Naive thymus-derived CD4-positive, alpha-beta T cell (primary cell): ENCODE data around the gene TTC39A. TPM values are rescaled to one million over a fixed set of nuclear protein-coding genes. Genes with fewer than 3 reads are reported as not detected.

Experiments
- ATAC-seq: fragments of 150-1000 bp; cut with Tn5 transposase; 2 replicates; pipeline ENCODE4 v1.10.0; 2021; ENCODE audit warnings: mild to moderate bottlenecking, moderate library complexity
- CTCF ChIA-PET: fragments of 350-600 bp; sonication (Branson Sonifier 250); formaldehyde crosslinking; loops from one replicate; lab custom pipeline; 2021; ENCODE audit warnings: antibody characterized with exemption; lab: Charles Lee
- POLR2A ChIA-PET: fragments of 350-600 bp; sonication (Branson Sonifier 250); formaldehyde crosslinking; loops from one replicate; lab custom pipeline; 2021; ENCODE audit warnings: antibody characterized with exemption, inconsistent platforms; lab: Charles Lee
- DNase-seq, 9 donors: peaks; one replicate each; pipeline versions ENCODE4 v3.0.0 to v3.0.0-alpha.2; 2020 to 2022; ENCODE audit warnings: mixed read lengths in 1 of 9
- H3K27ac ChIP-seq: one replicate; pipeline ENCODE4 v1.7.0; 2013; ENCODE audit warnings: mild to moderate bottlenecking, low read depth, low read length, moderate library complexity
- H3K27me3 ChIP-seq, 2 donors: one replicate each; pipeline ENCODE4 v1.7.0; 2013; ENCODE audit warnings: low read length in 2 of 2, mild to moderate bottlenecking in 2 of 2, moderate library complexity in 2 of 2; ENCODE audit not compliant: control insufficient read depth in 2 of 2, insufficient read depth in 2 of 2
- H3K36me3 ChIP-seq, 3 experiments: 1 replicate in 2 of 3; 2 replicates in 1 of 3; pipeline ENCODE4 v1.7.0; 2013; ENCODE audit warnings: low read length in 3 of 3, mild to moderate bottlenecking in 3 of 3, moderate library complexity in 1 of 3; ENCODE audit not compliant: insufficient read depth in 3 of 3, control insufficient read depth in 2 of 3
- H3K4me1 ChIP-seq, 2 donors: one replicate each; pipeline ENCODE4 v1.7.0; 2013; ENCODE audit warnings: low read length in 2 of 2, mild to moderate bottlenecking in 2 of 2, moderate library complexity in 1 of 2; ENCODE audit not compliant: control insufficient read depth in 2 of 2, insufficient read depth in 2 of 2
- H3K4me3 ChIP-seq: 2 replicates; pipeline ENCODE4 v1.7.0; 2013; ENCODE audit warnings: mild to moderate bottlenecking, low read length
- H3K9me3 ChIP-seq, 3 experiments: 1 replicate in 2 of 3; 2 replicates in 1 of 3; pipeline ENCODE4 v1.7.0; 2013; ENCODE audit warnings: low read length in 3 of 3; ENCODE audit not compliant: control insufficient read depth in 2 of 3
- H3K27ac Mint-ChIP-seq, 9 donors: one replicate each; pipeline ENCODE4 v1.8.0; 2020 to 2022; ENCODE audit warnings: mixed read lengths in 9 of 9, mild to moderate bottlenecking in 8 of 9, moderate library complexity in 5 of 9, inconsistent platforms in 2 of 9
- H3K27me3 Mint-ChIP-seq, 5 donors: one replicate each; pipeline ENCODE4 v1.8.0; 2021 to 2022; ENCODE audit warnings: mixed read lengths in 5 of 5, mild to moderate bottlenecking in 1 of 5
- H3K36me3 Mint-ChIP-seq, 5 donors: one replicate each; pipeline ENCODE4 v1.8.0; 2020 to 2022; ENCODE audit warnings: mixed read lengths in 5 of 5, mild to moderate bottlenecking in 3 of 5, inconsistent platforms in 1 of 5
- H3K4me1 Mint-ChIP-seq, 7 donors: one replicate each; pipeline ENCODE4 v1.8.0; 2020 to 2022; ENCODE audit warnings: mixed read lengths in 7 of 7, mild to moderate bottlenecking in 3 of 7, inconsistent platforms in 1 of 7
- H3K4me3 Mint-ChIP-seq, 10 donors: one replicate each; pipeline ENCODE4 v1.8.0; 2020 to 2022; ENCODE audit warnings: mild to moderate bottlenecking in 10 of 10, mixed read lengths in 10 of 10, moderate library complexity in 6 of 10, inconsistent platforms in 2 of 10
- H3K9me3 Mint-ChIP-seq, 11 donors: one replicate each; pipeline ENCODE4 v1.8.0; 2020 to 2022; ENCODE audit warnings: mixed read lengths in 11 of 11, mild to moderate bottlenecking in 4 of 11, inconsistent platforms in 1 of 11, moderate library complexity in 1 of 11
- intact Hi-C, 2 donors: fragments of 100-400 bp; cut with micrococcal nuclease; formaldehyde crosslinking; loops; one replicate each; pipeline ENCODE4 v1.15.1; 2023
- polyA plus RNA-seq, 2 donors: library from polyadenylated mRNA; unstranded; fragments of 300-500 nt; fragmentation: Illumina TruSeq; gene quantifications; one replicate each; pipeline ENCODE4 v1.2.3, GENCODE V29; 2021
- total RNA-seq, 6 experiments: library from RNA in 5 of 6; stranded (reverse) in 5 of 6; gene quantifications; 1 replicate in 5 of 6; 2 replicates in 1 of 6; pipeline ENCODE4 v1.2.3 and lab custom pipeline; 2021 to 2026

The TTC39A gene
- total and polyA plus RNA-seq, 7 experiments from 2014 or later, result 0.16 TPM; not detected in 6

DNA sequence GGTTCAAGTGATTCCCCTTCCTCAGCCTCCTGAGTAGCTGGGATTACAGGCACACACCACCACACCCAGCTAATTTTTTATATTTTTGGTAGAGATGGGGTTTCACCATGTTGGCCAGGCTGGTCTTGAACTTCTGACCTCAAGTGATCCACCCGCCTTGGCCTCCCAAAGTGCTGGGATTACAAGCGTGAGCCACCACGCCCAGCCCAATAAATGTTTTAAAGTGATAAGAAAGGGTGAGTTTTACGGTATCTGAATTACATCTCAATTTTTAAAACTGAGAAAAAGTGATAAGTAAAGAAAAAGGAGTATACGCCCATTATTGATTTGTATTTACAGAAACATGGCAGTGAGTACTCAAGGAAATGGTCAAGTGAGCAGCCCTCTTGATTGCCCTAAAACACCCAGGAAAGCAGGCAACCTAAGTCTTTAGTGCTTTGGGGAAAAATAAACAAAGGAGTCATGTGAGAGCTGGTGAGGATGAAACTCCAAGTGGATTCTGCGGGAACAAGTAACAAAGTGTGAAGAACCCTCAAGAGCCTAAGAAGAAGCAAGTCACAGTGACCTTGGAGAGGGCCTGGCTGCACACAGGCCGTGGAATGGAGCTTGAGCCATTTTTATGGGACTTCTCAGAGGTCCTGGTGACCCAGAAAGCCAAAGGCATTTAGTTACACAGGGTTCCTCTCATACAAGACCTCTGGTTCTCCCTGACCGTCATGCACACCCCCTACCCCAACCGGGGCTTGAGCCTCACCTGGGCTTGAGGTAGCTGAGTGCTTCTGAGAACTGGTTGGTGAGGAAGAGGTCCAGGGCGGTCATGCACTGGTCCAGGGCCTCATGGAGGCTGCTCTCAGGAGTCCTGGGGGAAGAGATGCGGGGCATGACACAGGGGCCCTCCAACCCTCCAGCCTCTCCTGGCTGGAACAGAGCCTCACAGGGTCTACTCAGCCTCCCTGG, 9.1 kb downstream of the TTC39A start:
- no peak for DNase-seq
- no peaks in the 10 kb centered on the region for H3K27me3 ChIP-seq
- Mint-ChIP-seq H3K4me3 (no peak overlapping the region), H3K4me1 (no peaks in the 10 kb centered on the region), H3K9me3 (no peaks in the 10 kb centered on the region), H3K36me3 (no peaks in the 10 kb centered on the region), H3K27ac (no peak overlapping the region), H3K27me3 (peaks cover 0 to 17% (median 0%) of the 10 kb centered on the region in 5 donors)
- no peaks in the 10 kb centered on the region for H3K9me3 ChIP-seq
- H3K36me3 ChIP-seq, result no peaks in the 10 kb centered on the region
- ChIA-PET POLR2A (interaction anchor here (0.6 kb wide), 1 partner anchor 1621 kb away, joined by 5 read pairs; no protein-coding TSS in a partner anchor), CTCF (no interaction called here)
- intact Hi-C loops, result no loop called here
- no peaks in the 10 kb centered on the region for H3K4me1 ChIP-seq
- no peak for ATAC-seq
- no peak overlapping the region for H3K27ac ChIP-seq
- H3K4me3 ChIP-seq, result no peak overlapping the region

DNA sequence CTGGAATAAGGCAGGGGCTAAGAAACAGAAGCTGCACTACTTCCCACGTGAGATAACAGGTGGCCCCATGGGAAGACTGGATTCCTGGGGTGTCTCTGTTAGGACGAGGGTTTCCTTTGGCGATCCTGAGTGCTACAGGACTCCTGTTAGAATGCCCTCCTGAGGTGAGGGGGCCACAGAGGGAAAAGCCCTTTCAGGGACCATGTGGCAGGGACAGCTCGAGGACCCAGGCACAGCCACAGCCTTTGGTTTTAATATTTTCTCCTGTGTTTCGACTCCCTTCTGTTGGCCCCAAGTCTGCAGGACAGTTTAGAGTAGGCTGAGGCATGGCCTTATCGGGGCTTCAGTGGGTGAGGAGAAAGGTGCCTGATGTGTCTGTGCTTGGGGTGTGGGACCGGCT, 12.6 kb downstream of the TTC39A start:
- intact Hi-C loops, result no loop called here
- Histone ChIP-seq H3K27me3 (no peaks in the 10 kb centered on the region), H3K27ac (no peak overlapping the region), H3K9me3 (no peaks in the 10 kb centered on the region), H3K36me3 (no peaks in the 10 kb centered on the region), H3K4me3 (no peak overlapping the region), H3K4me1 (no peaks in the 10 kb centered on the region)
- no peaks in the 10 kb centered on the region for H3K36me3 Mint-ChIP-seq
- no peak for DNase-seq
- CTCF ChIA-PET, result no interaction called here
- no peak for ATAC-seq
- H3K27me3 Mint-ChIP-seq, result peaks cover 0 to 6% (median 0%) of the 10 kb centered on the region in 5 donors
- peaks cover 0 to 12% (median 3%) of the 10 kb centered on the region in 7 donors for H3K4me1 Mint-ChIP-seq
- H3K9me3 Mint-ChIP-seq, result no peaks in the 10 kb centered on the region
- POLR2A ChIA-PET, result no interaction called here
- no peak overlapping the region for H3K27ac Mint-ChIP-seq
- no peak overlapping the region for H3K4me3 Mint-ChIP-seq

DNA sequence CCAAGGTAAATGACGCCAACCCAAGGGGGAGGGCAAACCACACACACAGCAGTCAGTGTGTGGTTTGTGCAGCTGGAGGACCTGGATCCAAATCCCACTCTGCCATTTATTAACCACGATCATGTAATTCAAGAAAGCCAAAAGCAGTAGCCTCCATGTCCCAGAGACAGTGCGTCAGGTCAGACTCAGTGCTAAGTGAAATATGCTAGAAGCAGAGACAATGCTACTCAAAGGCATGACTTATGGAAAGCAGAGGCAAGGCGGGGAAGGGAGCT, 13.6 kb downstream of the TTC39A start:
- Histone ChIP-seq H3K9me3 (no peaks in the 10 kb centered on the region), H3K27ac (no peak overlapping the region), H3K4me3 (no peak overlapping the region), H3K27me3 (no peaks in the 10 kb centered on the region), H3K36me3 (no peaks in the 10 kb centered on the region), H3K4me1 (no peaks in the 10 kb centered on the region)
- no peak overlapping the region for H3K4me3 Mint-ChIP-seq
- no peak overlapping the region for H3K27ac Mint-ChIP-seq
- DNase-seq (no peak), ATAC-seq (no peak)
- peaks cover 0 to 12% (median 3%) of the 10 kb centered on the region in 7 donors for H3K4me1 Mint-ChIP-seq
- POLR2A ChIA-PET, result no interaction called here
- CTCF ChIA-PET, result no interaction called here
- intact Hi-C loops, result no loop called here
- peaks cover 0 to 5% (median 0%) of the 10 kb centered on the region in 5 donors for H3K27me3 Mint-ChIP-seq
- no peaks in the 10 kb centered on the region for H3K36me3 Mint-ChIP-seq
- H3K9me3 Mint-ChIP-seq, result no peaks in the 10 kb centered on the region

DNA sequence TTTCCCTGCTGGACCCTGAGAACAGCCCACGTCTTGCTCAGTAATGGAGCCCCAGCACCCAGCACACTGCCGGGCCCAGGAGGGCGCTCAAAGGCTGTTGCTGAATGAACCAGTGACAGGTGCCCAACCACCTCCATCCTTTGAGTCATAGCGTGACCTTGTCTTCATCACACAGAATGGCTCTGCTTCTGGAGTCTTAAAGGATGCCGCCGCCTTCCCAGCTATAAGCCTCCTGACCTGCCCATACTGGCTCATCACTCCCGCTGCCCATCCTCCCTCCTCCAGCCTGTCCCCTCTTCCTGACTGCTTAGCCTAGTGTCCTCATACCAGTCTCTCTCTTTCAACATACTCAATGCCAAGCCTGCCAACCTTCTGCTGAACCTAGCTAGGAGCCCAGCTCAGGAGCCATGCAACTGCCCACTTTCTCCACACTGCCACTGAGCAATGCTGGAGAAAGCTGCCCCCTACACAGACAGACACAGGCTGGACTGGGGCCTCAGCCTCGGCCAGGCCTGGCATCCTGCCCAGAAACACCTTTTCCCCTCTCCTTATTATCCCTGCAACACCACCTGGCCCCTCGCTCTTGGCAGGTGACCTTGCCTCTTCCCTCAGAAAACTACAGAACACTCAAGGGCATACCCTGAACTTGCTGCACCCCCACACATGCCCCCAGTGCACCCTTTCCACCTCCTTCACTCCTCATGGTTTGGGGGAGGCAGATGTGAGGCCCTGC, 14.1 kb downstream of the TTC39A start:
- ATAC-seq (no peak), DNase-seq (no peak)
- H3K27ac ChIP-seq, result no peak overlapping the region
- ChIA-PET POLR2A (no interaction called here), CTCF (no interaction called here)
- H3K36me3 Mint-ChIP-seq, result no peaks in the 10 kb centered on the region
- H3K27me3 ChIP-seq, result no peaks in the 10 kb centered on the region
- H3K9me3 Mint-ChIP-seq, result no peaks in the 10 kb centered on the region
- no peaks in the 10 kb centered on the region for H3K36me3 ChIP-seq
- H3K27ac Mint-ChIP-seq, result no peak overlapping the region
- peaks cover 0 to 12% (median 3%) of the 10 kb centered on the region in 7 donors for H3K4me1 Mint-ChIP-seq
- peaks cover 0 to 5% (median 0%) of the 10 kb centered on the region in 5 donors for H3K27me3 Mint-ChIP-seq
- H3K4me1 ChIP-seq, result no peaks in the 10 kb centered on the region
- no peaks in the 10 kb centered on the region for H3K9me3 ChIP-seq
- H3K4me3 ChIP-seq, result no peak overlapping the region
- no peak overlapping the region for H3K4me3 Mint-ChIP-seq
- intact Hi-C loops, result no loop called here

DNA sequence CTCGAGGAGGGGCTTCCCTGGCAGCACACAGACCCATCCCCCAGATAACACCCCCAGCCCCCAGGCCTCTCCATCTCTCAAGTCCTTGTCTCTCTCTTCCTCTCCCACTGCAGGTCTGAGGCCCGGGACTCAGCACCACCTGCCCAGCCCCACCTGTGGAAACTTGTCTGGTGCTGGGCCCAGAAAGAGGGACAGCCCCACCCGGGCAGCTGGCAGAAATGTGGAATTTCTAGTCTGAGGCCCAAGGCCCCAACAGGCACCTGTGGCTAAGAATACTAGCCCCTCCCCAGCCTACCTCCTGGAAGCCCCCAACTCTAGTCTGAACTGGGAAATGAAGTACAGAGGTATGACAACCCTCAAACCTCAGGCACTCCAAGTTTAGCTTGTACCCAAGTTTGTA, 15.4 kb downstream of the TTC39A start:
- no peaks in the 10 kb centered on the region for H3K36me3 ChIP-seq
- Mint-ChIP-seq H3K27ac (peak overlapping the region in 1 of 9 donors; percentile 65), H3K9me3 (no peaks in the 10 kb centered on the region), H3K27me3 (peaks cover 0 to 4% (median 0%) of the 10 kb centered on the region in 5 donors), H3K4me3 (no peak overlapping the region), H3K36me3 (no peaks in the 10 kb centered on the region), H3K4me1 (peaks cover 0 to 19% (median 5%) of the 10 kb centered on the region in 7 donors)
- ChIA-PET POLR2A (no interaction called here), CTCF (no interaction called here)
- no peak overlapping the region for H3K27ac ChIP-seq
- no peak overlapping the region for H3K4me3 ChIP-seq
- no peak for ATAC-seq
- H3K4me1 ChIP-seq, result no peaks in the 10 kb centered on the region
- no peaks in the 10 kb centered on the region for H3K9me3 ChIP-seq
- no peak for DNase-seq
- no peaks in the 10 kb centered on the region for H3K27me3 ChIP-seq
- intact Hi-C loops, result no loop called here

DNA sequence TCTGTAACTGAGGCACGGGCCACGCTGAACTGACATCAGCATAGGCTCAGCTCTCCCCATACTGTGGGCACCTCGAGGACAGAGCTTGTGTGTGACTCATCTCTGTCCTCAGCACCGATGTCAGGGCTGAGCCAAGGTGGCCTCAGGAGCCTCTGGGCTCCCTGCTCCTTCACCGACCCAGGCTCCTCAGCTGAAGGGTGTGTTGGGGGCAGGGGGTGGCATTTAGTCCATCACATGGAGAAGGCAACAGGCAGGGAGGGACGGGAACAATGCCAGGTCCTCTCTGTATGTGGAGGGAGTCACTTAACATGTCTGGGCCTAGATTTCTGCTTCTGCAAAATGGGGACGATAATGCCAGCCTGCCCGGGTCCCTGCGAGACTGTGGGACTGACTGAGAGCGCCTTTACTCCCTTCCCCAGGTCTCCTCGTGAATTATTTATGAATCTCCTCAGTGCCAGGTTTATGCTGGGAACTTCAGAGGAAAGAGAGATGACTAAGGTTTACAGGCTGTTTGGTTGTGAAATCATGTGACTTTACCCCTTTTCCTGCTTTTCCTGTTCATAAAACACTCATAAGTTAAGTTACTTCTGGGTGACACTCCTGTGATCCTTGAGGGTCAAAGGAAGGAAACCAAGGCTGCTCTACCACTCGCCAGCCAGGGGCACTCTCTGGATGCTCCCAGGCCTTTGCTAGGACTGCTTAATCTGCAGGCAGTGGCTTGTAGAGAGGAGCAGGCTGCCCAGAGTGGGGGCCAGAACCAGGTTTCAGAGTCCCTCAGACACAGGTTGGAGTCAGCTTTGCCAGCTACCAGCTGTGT, 16.2 kb downstream of the TTC39A start:
- H3K4me1 Mint-ChIP-seq, result peaks cover 0 to 19% (median 5%) of the 10 kb centered on the region in 7 donors
- no peaks in the 10 kb centered on the region for H3K9me3 ChIP-seq
- ChIA-PET CTCF (no interaction called here), POLR2A (no interaction called here)
- H3K4me3 Mint-ChIP-seq, result no peak overlapping the region
- H3K27ac Mint-ChIP-seq, result peak overlapping the region in 3 of 9 donors; percentile 10 to 23 (median 12)
- no peaks in the 10 kb centered on the region for H3K27me3 ChIP-seq
- no peaks in the 10 kb centered on the region for H3K36me3 Mint-ChIP-seq
- DNase-seq (no peak), ATAC-seq (no peak)
- no peaks in the 10 kb centered on the region for H3K4me1 ChIP-seq
- H3K36me3 ChIP-seq, result no peaks in the 10 kb centered on the region
- H3K27ac ChIP-seq, result no peak overlapping the region
- H3K4me3 ChIP-seq, result no peak overlapping the region
- intact Hi-C loops, result no loop called here
- H3K9me3 Mint-ChIP-seq, result no peaks in the 10 kb centered on the region
- H3K27me3 Mint-ChIP-seq, result peaks cover 0 to 2% (median 0%) of the 10 kb centered on the region in 5 donors
